ENCODE data around the gene GRIN1. TPM values are rescaled to one million over a fixed set of nuclear protein-coding genes. Genes with fewer than 3 reads are reported as not detected.

GRIN1 gene
- total and polyA plus RNA-seq, 2 of the 8 experiments (the other 6 are each of a cell fraction or from before 2014, with no cell fraction given): 0.48 to 2.1 TPM

- TF ChIP-seq TBP (IDR thresholded peaks at IDR 0.05; ENCODE audit: low read depth, low read length) (no peak), ASH2L (IDR thresholded peaks at IDR 0.05; ENCODE audit: low read length) (no peak), SUZ12 (IDR thresholded peaks at IDR 0.05; ENCODE audit: low read length) (no peak), GTF2F1 (IDR thresholded peaks at IDR 0.05; ENCODE audit: borderline replicate concordance, low read depth, low read length) (no peak), POU5F1 (IDR thresholded peaks at IDR 0.05; ENCODE audit: low read depth, low read length) (no peak), SIN3A (conservative IDR thresholded peaks at IDR 0.05 in 1 of 2, IDR thresholded peaks at IDR 0.05 in 1 of 2; ENCODE audit: low read depth in 1 of 2, low read length in 2 of 2) (no peak)
Observed at GRCh38 chr9:137216188-137216965, 77.4 kb downstream of the GRIN1 start (continued).

Data from H1 (cell line).